Endodermal cell (in vitro differentiated cells): ENCODE measurements around the gene LTBP3. TPM values are rescaled to one million over a fixed set of nuclear protein-coding genes. Genes with fewer than 3 reads are reported as not detected.

Experiments
- DNase-seq: peaks from one replicate; pipeline ENCODE4 v3.0.0-alpha.2; 2017
- H3K27ac ChIP-seq: 2 replicates; pipeline ENCODE4 v1.5.1; 2013; ENCODE audit warnings: mild to moderate bottlenecking, low read depth, low read length, moderate library complexity
- H3K27me3 ChIP-seq: 2 replicates; pipeline ENCODE4 v1.6.1; 2013; ENCODE audit warnings: mild to moderate bottlenecking, low read length, moderate library complexity; ENCODE audit not compliant: insufficient read depth, control insufficient read depth, poor library complexity, severe bottlenecking
- H3K36me3 ChIP-seq: 2 replicates; pipeline ENCODE4 v1.7.0; 2013; ENCODE audit warnings: mild to moderate bottlenecking, low read length, moderate library complexity; ENCODE audit not compliant: control insufficient read depth, insufficient read depth
- H3K4me1 ChIP-seq: one replicate; pipeline ENCODE4 v1.7.0; 2013; ENCODE audit warnings: low read length; ENCODE audit not compliant: control insufficient read depth, insufficient read depth
- H3K4me3 ChIP-seq: 2 replicates; pipeline ENCODE4 v1.5.1; 2013; ENCODE audit warnings: mild to moderate bottlenecking, low read length, moderate library complexity
- H3K9ac ChIP-seq: 2 replicates; pipeline ENCODE4 v1.6.1; 2013; ENCODE audit warnings: mild to moderate bottlenecking, low read length, moderate library complexity; ENCODE audit not compliant: poor library complexity, severe bottlenecking; ENCODE audit errors: extremely low read depth
- H3K9me3 ChIP-seq: 2 replicates; pipeline ENCODE4 v1.6.1; 2013; ENCODE audit warnings: mild to moderate bottlenecking, low read length, moderate library complexity; ENCODE audit not compliant: control insufficient read depth
- H3K27ac Mint-ChIP-seq: 2 replicates; pipeline ENCODE4 v1.8.0; 2020; ENCODE audit warnings: mixed read lengths
- H3K27me3 Mint-ChIP-seq: 2 replicates; pipeline ENCODE4 v1.8.0; 2021; ENCODE audit warnings: mild to moderate bottlenecking, mixed read lengths; ENCODE audit not compliant: insufficient read depth
- H3K36me3 Mint-ChIP-seq: 2 replicates; pipeline ENCODE4 v1.8.0; 2020; ENCODE audit warnings: low read depth, mixed read lengths
- H3K4me1 Mint-ChIP-seq: 2 replicates; pipeline ENCODE4 v1.8.0; 2020; ENCODE audit warnings: mixed read lengths
- H3K4me3 Mint-ChIP-seq: 2 replicates; pipeline ENCODE4 v1.8.0; 2020; ENCODE audit warnings: mild to moderate bottlenecking, moderate library complexity, mixed read lengths
- H3K9me3 Mint-ChIP-seq: 2 replicates; pipeline ENCODE4 v1.8.0; 2020; ENCODE audit warnings: mild to moderate bottlenecking, mixed read lengths
- CTCF ChIP-seq: fragments of 200-600 bp; sonication (generic); conservative IDR thresholded peaks from 2 replicates; pipeline ENCODE4 v1.5.0; 2021; ENCODE audit warnings: antibody characterized with exemption, mild to moderate bottlenecking
- WGBS, 2 experiments: methylation state at CpG; one replicate each; pipeline versions ENCODE4 v1.1.5 to v1.1.7; 2013; ENCODE audit warnings: missing lambda C conversion rate in 2 of 2, mixed read lengths in 1 of 2; ENCODE audit not compliant: insufficient coverage in 1 of 2, insufficient read length in 1 of 2; 5-methylcytosine and 5-hydroxymethylcytosine counted together
- total RNA-seq, 2 donors: library from RNA; stranded (reverse); fragmentation: NEBNext Ultra II Directional in 1 of 2; extraction: Animal tissue kit (Norgen Biotek cat#: 25700) in 1 of 2; gene quantifications; 2 replicates in 1 of 2; 3 replicates in 1 of 2; pipeline ENCODE4 v1.2.1, GENCODE V29; 2021

LTBP3 gene
- total RNA-seq, 2 donors from 2014 or later, result 19.7 to 24.2 TPM

GRCh38 chr11:65588199-65589054 lies 30.3 kb upstream of the LTBP3 start:
- no peak overlapping the region for H3K27ac Mint-ChIP-seq
- WGBS, 2 experiments, result 71 to 88% methylated on average over 10 to 13 of the region's 13 CpGs

GRCh38 chr11:65586676-65587075 lies 28.5 kb upstream of the LTBP3 start:
- Mint-ChIP-seq H3K4me3 (no peak overlapping the region), H3K36me3 (no peaks in the 10 kb centered on the region), H3K9me3 (no peaks in the 10 kb centered on the region), H3K27me3 (peaks cover 93% of the 10 kb centered on the region), H3K27ac (no peak overlapping the region), H3K4me1 (peaks cover 2% of the 10 kb centered on the region)
- WGBS, 2 experiments, result 80 to 83% methylated on average over 1 to 2 of the region's 2 CpGs
- Histone ChIP-seq H3K9me3 (no peaks in the 10 kb centered on the region), H3K9ac (no peak overlapping the region), H3K4me3 (no peak overlapping the region), H3K27ac (no peak overlapping the region), H3K36me3 (no peaks in the 10 kb centered on the region), H3K4me1 (no peaks in the 10 kb centered on the region), H3K27me3 (peaks cover 65% of the 10 kb centered on the region)
- DNase-seq, result peak; percentile 71
- TF ChIP-seq CTCF, result no peak

More at GRCh38 chr11:65588199-65589054, 30.3 kb upstream of the LTBP3 start:
- TF ChIP-seq CTCF, result peak; percentile 74
- H3K9me3 Mint-ChIP-seq, result no peaks in the 10 kb centered on the region
- Histone ChIP-seq H3K9me3 (no peaks in the 10 kb centered on the region), H3K4me1 (no peaks in the 10 kb centered on the region), H3K27ac (no peak overlapping the region), H3K9ac (no peak overlapping the region), H3K36me3 (no peaks in the 10 kb centered on the region), H3K4me3 (no peak overlapping the region), H3K27me3 (peaks cover 59% of the 10 kb centered on the region)
- H3K4me1 Mint-ChIP-seq, result peaks cover 2% of the 10 kb centered on the region
- peak; percentile 89 for DNase-seq
- no peak overlapping the region for H3K4me3 Mint-ChIP-seq
- H3K36me3 Mint-ChIP-seq, result no peaks in the 10 kb centered on the region
- H3K27me3 Mint-ChIP-seq, result peaks cover 88% of the 10 kb centered on the region

- H3K27ac Mint-ChIP-seq, result no peak overlapping the region
These were observed 28.1 kb upstream of the LTBP3 start for GRCh38 chr11:65586247-65586630.

More at GRCh38 chr11:65586247-65586630, 28.1 kb upstream of the LTBP3 start:
- no peaks in the 10 kb centered on the region for H3K36me3 Mint-ChIP-seq
- Histone ChIP-seq H3K4me1 (no peaks in the 10 kb centered on the region), H3K36me3 (no peaks in the 10 kb centered on the region), H3K9ac (no peak overlapping the region), H3K9me3 (no peaks in the 10 kb centered on the region), H3K27me3 (peaks cover 63% of the 10 kb centered on the region), H3K27ac (no peak overlapping the region), H3K4me3 (no peak overlapping the region)
- H3K4me1 Mint-ChIP-seq, result no peaks in the 10 kb centered on the region
- peaks cover 92% of the 10 kb centered on the region for H3K27me3 Mint-ChIP-seq
- DNase-seq, result no peak
- no peak overlapping the region for H3K4me3 Mint-ChIP-seq
- WGBS, 2 experiments, result 82 to 90% methylated on average over 3 to 4 of the region's 4 CpGs
- H3K9me3 Mint-ChIP-seq, result no peaks in the 10 kb centered on the region
- no peak for TF ChIP-seq CTCF
